ENCODE data around the gene SLAMF6. TPM values are rescaled to one million over a fixed set of nuclear protein-coding genes. Genes with fewer than 3 reads are reported as not detected.
A peak's percentile ranks its signal among the peaks of the same experiment; 100 is the strongest.

Gene SLAMF6
- total and polyA plus RNA-seq, 10 of the 15 experiments (the other 5 are each of a cell fraction or from before 2014, with no cell fraction given), result 20.5 to 89.6 (median 36.5) TPM

GRCh38 chr1:160548960-160549664 is 26.1 kb upstream of the SLAMF6 start (continued):
- TF ChIP-seq MXI1 (IDR thresholded peaks at IDR 0.05; ENCODE audit: low read depth, low read length) (no peak), ELK1 (IDR thresholded peaks at IDR 0.05; ENCODE audit: low read depth, low read length) (no peak), PAX5 (IDR thresholded peaks at IDR 0.05; ENCODE audit: borderline replicate concordance, low read depth, low read length) (peak; percentile 80), WRNIP1 (IDR thresholded peaks at IDR 0.05; ENCODE audit: borderline replicate concordance, low read depth, low read length) (no peak), FOXM1 (IDR thresholded peaks at IDR 0.05; ENCODE audit: low read depth, low read length) (no peak), IRF4 (IDR thresholded peaks at IDR 0.05; ENCODE audit: low read depth, low read length) (peak; percentile 50; the same call in 1 of the 2 replicates), MEF2B (IDR thresholded peaks at IDR 0.05; ENCODE audit: partially characterized antibody, poor library complexity, severe bottlenecking) (no peak), CEBPB (IDR thresholded peaks at IDR 0.05; ENCODE audit: borderline replicate concordance in 1 of 2, low read depth in 2 of 2, low read length in 2 of 2) (no peak), SIX5 (IDR thresholded peaks at IDR 0.05; ENCODE audit: low read depth, low read length, severe bottlenecking) (no peak), SUZ12 (IDR thresholded peaks at IDR 0.05; ENCODE audit: unreplicated experiment) (no peak), MYB (IDR thresholded peaks at IDR 0.05; ENCODE audit: borderline replicate concordance, low read depth, low read length) (no peak; the same call in 1 of the 2 replicates), ASH2L (IDR thresholded peaks at IDR 0.05; ENCODE audit: borderline replicate concordance, low read depth) (no peak), ATF7 (IDR thresholded peaks at IDR 0.05; ENCODE audit: low read depth) (peak; percentile 59), PML (IDR thresholded peaks at IDR 0.05; ENCODE audit: low read length) (no peak), FOXK2 (IDR thresholded peaks at IDR 0.05) (no peak), ZNF592 (IDR thresholded peaks at IDR 0.05) (peak; percentile 94), RELA (IDR thresholded peaks at IDR 0.05; ENCODE audit: borderline replicate concordance, partially characterized antibody) (peak; percentile 38), SMARCA5 (IDR thresholded peaks at IDR 0.05) (no peak), CBX3 (IDR thresholded peaks at IDR 0.05; ENCODE audit: borderline replicate concordance, low read depth) (no peak), ESRRA (IDR thresholded peaks at IDR 0.05; ENCODE audit: low read length) (no peak), ZNF622 (IDR thresholded peaks at IDR 0.05) (no peak), TCF7 (IDR thresholded peaks at IDR 0.05; ENCODE audit: borderline replicate concordance) (no peak), IRF3 (IDR thresholded peaks at IDR 0.05) (no peak), YBX1 (IDR thresholded peaks at IDR 0.05) (0 out of 2 replicates have a peak, but pooled peaks have one; percentile 53), MEF2A (IDR thresholded peaks at IDR 0.05; ENCODE audit: insufficient read depth, low read depth, low read length) (no peak)
